NCI-H1694 treated with DMSO at 0.1 percent for 48 hours (cell line): ENCODE results near the gene SNX33.
"Not testable (repeated sequence)": the region's sequence is repeated elsewhere in the genome, so short reads cannot be mapped to it uniquely, and the experiment has no call there.

Experiments used
- DNase-seq: peaks from one replicate; lab custom pipeline; 2025; lab: John Stamatoyannopoulos, UW

Gene SNX33

DNA sequence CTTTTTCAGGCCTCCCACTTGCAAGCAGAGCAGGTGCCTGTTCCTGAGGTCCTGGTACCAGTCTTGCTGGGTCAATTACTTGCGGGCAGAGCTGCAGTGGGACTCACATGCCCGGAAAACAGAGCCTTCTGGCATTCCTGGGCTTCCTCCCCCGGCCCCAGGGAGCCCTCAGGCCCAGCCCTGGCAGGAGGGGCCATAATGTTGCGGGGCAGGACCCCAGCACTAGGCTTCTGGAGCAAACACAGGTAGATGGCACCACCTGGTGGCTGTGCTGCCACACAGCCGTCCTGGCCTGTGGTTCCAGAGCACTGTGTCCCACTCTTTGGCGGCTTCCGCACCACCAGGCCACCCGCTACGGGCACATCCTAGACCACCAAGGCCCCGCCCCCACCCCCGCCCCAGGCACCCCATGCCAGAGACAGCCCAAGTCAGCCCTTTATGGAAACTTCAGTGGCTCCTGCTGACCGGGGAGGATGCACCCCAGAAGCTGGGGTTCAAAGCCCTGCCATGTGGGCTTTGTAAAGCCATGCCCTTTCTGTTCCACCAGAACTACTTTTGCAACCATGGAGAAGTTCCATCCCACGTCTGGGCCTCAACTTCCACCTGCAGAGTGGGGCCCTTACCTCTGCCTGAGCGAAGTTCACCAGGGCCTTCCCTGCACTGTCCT, 36.1 kb downstream of the SNX33 start:
- DNase-seq, result peak; percentile 53

DNA sequence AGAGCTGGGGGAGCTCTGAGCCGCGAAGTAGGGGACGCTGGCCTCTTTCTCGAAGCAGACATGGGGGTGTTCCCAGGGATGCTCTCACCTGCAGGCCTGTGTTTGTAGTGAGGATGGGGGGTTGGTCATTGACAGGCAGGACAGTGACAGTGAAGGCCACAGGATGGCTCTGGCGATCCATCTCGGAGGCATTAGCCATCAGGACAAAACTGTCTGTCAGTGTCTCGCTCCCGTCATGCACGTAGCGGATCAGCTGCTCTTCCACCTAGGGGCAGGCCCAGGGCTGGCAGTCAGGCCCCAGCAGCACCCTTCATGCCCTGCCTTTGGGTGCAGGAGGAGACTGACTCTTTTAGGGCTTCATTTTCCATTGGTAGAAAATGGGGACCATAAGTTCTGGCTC, 36.9 kb downstream of the SNX33 start:
- no peak for DNase-seq

DNA sequence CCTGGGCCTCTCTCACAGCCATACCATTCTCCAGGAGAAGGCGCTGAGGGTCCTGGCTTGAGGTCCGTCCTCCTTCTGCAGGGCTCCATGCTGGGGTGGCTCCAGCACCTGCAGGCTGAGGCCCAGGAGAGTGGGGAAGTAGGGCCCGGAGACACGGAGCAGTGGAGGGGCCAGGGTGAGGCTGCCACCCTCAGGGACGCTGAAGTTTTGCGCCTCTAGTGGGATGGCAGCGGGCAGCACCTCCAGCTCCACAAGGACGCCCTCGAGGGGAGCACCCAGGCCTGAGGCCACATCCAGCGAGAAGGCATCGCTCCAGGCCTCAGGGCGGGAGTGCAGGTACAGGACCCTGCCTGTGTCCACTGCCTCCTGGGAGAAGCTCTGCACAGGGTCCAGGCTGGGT, 37.5 kb downstream of the SNX33 start:
- DNase-seq, result no peak

DNA sequence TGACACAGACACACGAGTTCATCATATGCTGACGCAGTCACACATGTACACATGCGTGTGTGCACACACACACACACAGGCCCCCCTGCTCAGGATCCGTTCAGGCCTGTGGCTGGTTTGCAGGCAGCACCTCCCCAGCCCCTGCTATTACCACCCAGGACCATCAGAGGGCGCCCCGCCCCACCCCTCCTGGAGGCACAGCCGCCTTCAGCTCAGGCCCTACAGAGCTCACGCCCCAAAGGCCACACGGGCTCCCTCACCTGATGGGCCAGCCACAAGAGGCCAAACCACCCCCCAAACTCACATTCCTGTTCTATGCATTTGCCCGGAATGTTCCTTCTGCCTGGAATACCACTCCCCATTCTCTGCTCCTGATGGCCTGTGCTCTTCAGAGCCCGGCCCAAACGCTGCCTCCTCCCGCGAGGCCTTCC, 38.5 kb downstream of the SNX33 start:
- peak; percentile 43 for DNase-seq

DNA sequence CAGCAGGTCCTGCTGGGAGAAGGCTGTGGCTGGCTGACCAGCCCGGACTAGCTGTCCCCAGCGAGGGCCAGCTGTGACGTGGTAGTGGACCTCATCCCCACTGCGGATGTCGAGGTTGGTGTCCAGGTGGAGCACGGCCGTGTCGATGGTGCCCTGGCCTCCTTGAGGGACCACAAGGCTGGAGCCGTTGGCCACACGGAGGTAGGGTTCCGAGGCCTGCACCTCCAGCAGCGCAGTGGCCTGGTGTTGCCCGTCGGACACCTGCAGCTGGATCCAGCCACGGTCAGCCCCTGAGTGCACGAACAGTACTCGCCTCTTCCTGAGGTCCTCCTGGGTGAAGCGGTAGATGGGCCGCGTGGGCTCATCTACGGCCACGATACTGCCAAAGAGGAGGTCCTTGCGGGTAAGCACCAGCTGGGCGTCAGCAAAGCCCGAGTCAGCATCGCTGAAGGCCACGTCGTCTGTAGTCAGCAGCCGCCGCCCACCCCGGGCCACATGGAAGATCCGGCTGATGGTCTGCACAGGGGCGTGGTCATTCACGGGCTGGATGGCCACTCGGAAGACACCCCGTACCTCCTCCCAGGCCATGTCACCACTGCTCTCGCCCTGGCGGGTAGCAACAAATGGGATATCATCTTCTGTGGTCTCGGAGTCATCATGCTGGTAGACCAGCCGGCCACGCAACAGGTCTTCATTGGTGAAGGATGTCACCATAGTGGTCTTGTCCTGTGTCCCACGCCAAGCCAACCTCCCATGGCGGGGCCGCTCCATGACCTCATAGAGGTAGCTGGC, 40.0 kb downstream of the SNX33 start:
- DNase-seq, result no peak

DNA sequence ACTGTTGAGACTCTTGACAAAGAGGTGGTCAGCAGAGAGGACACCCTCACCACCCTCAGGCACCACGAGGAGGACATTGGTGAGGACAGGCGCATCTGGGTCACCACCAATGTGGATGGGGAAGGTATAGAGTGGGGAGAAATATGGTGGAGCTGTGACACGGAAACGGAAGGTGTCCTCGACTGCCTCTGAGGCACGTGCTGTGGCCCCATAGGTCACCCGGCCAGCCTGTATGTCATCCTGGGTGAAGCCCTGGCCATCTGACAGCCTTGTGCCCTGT, 40.5 kb downstream of the SNX33 start:
- no peak for DNase-seq

DNA sequence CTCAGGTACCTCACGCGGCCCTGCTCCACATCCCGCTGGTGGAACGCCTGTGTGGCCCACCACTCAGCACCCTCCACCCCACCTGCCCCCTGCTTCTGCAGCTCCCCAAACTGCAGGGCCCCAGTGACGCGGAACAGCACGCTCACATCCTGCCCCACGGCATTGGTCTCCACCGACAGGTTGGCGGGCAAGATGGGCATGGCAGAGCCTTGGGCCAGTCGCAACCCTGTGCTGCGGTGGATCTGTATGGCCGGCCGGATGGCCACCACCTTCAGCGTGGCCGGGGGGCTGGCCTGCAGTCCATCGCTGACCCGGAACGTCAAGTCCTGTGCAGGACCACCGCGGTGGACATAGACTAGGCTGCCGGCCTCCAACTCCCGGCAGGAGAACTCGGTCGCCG, 41.1 kb downstream of the SNX33 start:
- no peak for DNase-seq

DNA sequence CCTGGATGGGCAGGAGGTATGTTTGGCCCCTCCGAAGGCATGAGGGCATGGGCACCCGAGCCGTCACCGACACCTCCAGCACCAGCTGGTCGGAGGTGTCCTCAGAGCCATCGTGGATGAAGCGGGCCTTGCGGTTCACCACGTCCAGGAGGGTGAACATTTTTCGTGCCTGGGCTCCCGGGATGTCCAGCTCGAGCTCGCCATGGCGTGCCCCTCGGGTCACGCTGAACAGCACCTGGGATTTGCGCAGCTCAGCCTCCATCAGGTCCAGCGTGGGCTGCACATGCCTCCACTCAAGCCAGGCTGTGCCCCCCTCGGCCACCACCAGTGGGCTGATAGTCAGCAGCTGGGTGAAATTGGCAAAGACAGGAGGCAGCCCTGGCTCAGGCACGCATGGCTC, 41.7 kb downstream of the SNX33 start:
- DNase-seq, result not testable (repeated sequence)

DNA sequence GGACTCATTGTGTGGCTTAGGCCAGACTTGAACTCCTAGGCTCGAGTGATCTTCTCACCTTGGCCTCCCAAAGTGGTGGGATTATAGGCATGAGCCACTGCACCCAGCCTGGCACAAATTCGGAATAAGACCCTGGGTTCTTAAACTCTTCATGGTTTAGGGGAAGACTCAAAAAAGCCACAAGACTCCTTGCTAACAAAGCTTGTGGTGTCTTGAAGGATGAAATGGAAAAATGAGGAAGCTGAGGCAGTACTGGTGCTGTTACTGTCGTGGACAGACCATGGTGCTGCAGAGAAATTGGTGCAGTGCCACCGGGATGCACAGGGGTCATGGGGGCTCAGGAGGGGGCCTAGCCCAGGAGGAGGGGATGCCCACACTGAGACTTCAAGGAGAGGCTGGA, 44.6 kb downstream of the SNX33 start:
- DNase-seq, result not testable (repeated sequence)

DNA sequence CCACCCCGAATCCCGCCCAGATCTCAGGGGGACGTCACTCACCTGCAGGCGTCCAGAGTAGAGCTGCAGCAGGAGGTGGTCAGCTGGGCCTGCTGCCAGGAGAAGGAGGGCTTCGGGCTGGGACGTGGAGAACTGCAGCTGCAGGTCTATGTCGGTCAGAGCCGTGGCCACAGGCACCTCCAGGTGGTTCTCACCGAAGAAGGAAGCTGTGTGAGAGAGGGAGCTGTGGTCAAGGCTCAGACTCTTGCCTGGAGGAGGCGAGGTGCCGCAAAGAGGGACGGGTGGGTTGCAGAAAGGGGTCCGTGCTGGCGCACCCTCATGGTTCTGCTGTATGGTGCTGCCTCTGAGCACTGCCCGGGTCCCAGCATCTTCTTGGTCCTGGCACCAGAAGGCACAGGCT, 45.3 kb downstream of the SNX33 start:
- not testable (repeated sequence) for DNase-seq

DNA sequence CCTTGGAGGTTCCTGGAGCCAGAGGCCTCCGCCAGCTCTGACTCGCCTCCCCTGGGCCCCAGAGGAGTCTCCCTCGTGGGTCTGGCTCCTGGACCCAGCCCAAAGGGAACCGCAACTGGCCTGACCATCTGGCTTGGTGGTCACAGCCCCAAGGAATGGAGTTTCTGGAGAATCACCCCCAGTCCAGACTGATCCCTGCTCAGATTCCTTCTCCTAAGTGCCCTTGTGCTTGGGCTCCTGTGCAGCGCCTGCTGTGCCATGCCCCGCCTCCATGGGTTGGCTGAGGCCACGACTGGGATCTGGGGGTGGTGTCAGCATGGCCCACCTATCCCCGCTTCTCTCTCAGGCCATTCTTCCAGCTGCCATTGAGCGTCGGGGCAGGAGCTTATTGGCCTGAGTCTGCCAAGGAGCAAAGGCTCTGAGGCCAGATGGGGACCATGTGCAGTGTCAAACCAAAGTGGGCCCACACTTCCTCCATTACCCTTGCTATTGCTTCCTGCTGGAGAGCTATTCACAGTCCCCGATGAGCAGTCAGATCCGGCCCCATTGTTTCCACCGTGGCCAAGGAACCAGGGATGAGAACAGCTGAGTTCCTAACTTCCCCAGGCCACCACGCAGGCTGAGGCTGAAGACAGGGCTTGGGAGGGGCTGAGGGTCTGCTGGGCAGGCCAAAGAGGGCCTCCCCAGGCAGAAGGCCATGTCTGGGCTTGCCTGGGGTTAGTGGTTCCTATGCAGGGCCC, 46.0 kb downstream of the SNX33 start:
- no peak for DNase-seq

DNA sequence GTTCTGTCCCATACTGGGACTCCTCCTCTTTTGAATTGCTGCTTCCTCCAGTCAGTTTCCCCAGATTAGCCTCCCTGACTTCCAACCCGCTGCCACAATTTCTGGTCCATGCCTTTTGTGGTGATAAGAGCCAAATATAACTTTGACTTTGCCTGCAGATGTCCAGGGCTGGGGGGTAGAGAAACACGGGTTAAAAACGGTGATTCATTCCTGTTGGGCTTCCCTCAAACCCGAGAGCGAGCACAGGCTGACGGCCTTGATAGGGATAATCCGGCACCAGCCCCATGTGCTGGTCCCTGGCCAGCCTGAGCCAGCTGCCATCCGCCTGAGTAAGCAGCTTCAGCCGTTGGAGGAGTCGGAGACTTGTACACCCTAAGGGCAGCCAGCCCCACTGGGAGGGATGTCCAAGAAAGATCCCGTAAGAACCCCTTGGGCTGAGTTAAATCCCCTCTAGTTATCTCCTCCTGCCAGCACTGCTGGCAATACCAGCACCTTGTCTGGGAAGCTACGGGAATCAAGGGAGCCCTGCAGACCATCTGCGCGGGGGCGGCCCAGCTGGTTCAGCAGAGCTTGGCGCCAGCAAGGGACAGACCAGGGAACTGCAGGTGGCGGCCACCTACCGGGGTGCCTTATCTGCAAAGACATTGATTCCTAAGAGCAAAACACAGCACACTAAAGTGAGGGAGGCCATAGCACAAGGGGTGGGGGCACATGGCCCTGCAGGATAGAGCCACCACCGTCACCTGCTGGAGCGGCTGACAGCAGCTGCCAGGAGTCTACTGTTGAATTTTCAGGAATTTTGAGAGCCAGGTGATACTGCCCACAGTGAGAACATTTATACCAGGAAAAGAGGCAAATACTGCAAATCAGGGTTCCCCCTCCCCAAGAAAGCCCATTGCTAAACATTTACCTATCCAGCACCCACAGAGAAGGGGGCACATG, 46.8 kb downstream of the SNX33 start:
- peak; percentile 66 for DNase-seq

DNA sequence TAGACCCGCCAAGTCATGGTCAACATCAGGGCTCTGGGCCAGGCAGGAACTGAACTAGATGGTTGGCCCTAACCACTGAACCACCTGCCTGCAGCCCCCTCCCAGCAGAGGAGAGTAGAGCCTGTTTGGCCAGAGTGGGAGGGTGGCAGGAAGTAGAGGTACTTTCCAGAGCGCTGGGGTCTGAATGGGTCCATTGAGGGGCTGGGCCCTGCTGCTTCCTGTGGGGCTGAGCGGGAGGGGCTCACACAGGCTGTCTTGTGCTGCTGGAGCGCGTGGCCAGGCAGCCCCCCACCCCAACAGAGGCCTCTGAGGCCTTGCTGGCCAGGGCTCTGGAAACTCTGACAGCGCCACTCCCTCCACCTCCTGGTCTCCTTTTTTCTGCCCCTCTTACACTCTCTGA, 47.5 kb downstream of the SNX33 start:
- DNase-seq, result no peak

DNA sequence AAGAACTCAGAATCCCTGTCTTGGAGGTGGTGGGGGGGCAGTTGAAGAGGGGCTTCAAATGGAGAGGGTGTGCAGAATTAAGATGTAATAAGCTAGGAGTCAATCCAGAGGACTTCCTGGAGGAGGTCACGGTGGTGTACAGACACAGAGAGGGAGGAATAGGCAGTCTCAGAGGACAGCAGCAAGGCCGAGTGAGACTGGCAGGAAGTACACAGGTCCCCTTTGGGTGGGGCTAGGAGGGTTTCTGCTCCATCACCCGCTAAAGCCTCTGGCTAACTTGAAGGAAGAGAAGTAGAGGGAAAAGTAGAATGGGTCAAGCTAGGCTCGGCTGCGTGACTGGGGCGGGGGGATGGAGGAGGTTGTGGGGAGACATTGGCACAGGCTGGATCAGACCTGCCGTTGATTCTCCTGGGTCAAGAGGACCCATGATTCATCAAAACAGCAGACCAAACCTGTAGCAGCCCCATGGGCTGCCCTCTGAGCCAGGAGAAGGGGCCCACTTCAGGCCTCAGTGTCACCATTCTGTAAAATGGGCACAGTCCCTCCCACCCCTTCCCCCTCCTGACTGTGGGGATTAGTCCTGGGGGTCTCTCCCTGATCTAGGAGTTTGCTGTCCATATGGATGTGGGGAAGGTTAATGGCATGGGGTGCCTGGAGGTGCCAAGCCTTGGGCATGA, 48.1 kb downstream of the SNX33 start:
- DNase-seq, result no peak

DNA sequence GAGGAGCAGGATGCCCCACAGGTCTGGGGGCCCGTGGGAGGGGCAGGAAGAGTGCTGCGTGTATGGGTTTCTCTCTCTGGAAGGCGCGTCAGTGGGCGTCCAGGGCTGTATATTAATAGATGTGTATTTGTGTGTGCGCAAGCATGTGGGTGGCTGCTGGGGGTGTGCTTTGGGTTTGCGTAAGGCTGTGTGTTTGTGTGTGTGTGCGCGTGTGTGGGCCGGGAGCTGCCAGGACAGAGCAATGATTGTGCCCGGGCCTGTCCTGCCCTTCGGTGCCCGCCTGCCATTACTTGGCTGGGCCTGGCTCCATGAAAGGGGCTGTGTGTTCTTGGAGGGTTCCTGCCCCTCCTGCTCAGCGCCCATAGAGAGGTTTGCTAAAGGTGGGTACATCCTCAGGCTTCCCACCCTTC, 48.6 kb downstream of the SNX33 start:
- DNase-seq, result no peak

DNA sequence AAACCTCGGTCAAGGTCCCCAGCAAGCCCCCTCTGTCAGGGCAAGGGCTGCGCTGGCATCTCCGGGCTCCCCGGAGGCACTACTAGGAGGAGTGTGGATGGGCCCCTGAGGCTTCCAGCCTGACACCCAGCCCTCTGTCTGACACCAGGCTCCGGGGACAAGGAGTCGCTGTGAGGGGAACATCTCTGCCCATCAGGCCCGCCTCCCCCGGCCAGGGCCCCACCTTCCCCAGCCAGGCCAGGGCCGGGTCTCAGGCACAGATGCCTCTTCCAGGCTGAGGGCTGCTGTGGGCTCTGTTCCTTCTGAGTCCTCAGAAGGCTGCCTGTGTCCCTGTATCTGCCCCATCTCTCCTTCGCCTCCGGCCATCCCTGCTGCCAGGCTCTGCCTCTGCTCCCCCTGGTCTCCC, 49.1 kb downstream of the SNX33 start:
- DNase-seq, result no peak

DNA sequence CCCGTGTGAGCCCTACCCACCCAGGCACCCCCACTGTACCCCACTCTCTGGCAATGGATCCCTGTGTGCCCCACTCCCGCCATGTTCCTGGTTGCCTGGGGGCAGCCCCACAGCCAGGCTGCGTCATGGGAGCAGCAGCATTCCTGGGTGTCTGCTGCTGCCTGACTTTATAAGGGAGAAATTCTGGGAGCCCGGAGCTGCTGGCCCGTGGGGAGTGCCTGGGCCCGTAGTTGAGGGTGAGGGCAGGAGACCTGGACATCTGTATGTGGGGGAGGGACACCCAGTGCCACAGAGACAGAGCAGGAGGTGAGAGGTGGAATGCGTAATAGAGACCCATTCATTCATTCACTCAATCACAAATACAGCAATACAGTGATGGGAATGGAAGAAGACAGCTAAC, 49.8 kb downstream of the SNX33 start:
- DNase-seq, result no peak

DNA sequence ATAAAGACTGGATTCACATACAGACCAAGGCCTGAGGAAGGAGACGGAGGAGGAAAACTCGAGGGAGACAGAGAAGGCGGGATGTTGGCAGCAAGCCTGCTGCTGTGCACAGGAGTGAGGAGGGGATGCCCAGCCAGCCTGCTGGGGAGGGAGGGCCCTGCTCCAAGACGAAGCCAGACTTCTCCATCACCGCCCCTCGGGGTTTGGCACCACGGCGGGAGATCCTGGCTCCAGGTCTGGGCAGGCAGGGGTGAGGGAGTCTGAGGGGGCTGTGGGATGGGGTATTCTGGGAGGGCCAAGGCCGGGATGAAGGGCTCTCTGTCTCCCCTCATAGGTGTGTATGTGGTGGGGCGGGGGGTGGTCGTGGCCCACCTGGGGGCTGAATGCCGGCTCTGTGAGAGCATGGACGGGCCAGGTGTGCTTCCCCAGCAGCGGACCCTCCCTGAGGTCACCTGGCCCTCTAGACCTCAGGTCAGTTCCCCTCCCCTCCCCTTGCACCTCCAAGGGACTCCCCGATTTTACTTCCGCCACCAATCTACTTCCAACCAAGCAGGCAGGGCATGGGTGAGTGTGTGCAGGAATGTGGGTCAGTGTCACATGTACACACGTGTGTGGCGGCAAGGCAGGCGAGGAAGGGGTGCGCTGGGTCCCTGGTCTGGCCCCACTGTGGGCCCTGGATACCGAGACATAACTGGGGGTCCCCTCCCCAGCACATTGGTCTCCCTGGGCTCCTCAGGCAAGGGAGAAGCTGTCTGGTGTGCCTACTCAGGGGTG, 50.4 kb downstream of the SNX33 start:
- DNase-seq, result not testable (repeated sequence)

DNA sequence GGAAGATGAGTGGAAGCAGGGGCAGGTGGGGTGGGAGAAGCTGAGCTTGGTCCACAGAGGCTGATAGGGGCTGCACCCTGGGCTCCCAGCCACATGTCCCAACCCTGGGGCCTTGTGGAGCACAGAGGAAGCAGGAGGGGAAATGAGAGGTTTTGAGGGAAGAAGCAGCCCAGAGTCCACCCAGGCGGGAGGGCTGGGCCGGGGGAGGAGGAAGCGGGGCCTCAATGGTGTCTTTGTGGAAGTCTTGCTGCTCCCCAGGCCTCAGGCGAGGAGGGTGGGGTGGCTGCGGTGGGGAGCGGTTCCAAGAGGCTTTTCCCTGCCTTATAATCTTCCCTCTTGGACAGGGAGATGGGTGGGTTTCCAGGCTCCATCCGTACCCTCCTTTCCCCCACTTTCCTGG, 51.8 kb downstream of the SNX33 start:
- DNase-seq, result not testable (repeated sequence)

DNA sequence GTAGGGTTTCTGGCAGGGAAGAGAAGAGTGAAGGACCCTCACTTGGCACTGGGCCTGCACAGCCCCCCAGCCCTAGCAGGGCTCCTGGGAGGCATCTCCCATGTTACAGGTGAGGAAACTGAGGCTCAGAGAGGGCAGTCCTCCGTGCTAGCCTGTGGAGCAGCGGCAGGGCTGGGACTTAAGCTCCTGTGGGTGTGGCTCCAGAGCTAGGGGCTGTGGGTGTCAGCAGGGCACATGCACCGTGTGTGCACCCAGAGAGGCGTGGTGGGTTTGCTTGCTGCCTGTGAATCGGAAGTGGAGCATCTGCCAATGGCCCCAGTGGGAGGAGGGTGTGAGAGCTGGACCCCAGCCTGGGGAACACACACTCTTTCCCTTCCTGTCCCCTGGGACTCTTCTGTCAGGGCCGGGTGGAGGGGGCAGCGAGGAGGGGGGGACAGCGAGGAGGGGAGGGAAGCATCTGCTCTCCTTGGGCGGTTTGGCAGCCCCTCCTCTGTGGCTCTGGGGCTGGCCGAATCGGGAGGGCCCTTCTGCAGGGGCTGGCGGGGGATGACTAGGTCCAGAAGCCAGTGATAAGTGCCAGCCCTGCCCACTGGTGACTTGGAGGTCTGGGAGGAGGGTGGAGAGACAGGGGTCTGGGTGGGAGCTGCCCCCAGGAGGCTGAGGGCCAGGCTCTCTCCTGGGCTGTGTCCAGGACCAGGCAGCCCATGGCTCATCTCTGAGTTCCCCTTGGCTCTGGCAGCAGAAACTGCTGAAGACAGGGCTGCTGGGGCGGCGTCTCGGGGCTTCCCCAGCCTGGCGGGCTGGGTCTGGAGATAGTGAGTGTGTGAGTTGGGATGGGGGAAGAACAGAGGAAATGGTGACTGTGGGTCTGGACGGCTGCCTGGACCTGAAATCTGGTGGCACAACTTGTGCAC, 52.5 kb downstream of the SNX33 start:
- peak; percentile 55 for DNase-seq
